GM21381 (cell line): Measurements from ENCODE around the gene SAFB.
A peak's percentile ranks its signal among the peaks of the same experiment; 100 is the strongest.
"Not testable (repeated sequence)": the region's sequence is repeated elsewhere in the genome, so short reads cannot be mapped to it uniquely, and the experiment has no call there.

Source experiments
- ATAC-seq: cut with Tn5 transposase; IDR thresholded peaks from one replicate; pipeline ENCODE4 v1.9.1; 2021; ENCODE audit warnings: mild to moderate bottlenecking, moderate library complexity; ENCODE audit not compliant: unreplicated experiment

The SAFB gene

DNA sequence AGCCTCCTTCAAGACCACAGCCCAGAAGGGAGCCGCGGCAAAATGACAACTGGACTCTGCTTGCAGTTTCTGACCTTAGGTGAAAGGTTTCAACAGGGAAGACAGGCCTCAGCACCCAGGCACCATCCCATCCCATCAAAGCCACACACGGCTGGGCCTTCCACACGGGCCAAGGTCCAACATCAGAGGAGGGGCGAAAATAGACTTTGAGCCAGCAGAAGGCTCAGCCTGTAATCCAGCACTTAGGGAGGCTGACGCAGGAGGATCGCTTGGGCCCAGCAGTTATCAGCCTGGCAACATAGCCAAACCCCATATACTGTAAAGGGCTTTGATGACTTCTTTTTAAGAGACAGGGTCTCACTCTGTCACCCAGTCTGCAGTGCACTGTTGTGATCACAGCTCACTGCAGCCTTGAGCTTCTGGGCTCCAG lies 28.3 kb upstream of the SAFB start:
- ATAC-seq = no peak

DNA sequence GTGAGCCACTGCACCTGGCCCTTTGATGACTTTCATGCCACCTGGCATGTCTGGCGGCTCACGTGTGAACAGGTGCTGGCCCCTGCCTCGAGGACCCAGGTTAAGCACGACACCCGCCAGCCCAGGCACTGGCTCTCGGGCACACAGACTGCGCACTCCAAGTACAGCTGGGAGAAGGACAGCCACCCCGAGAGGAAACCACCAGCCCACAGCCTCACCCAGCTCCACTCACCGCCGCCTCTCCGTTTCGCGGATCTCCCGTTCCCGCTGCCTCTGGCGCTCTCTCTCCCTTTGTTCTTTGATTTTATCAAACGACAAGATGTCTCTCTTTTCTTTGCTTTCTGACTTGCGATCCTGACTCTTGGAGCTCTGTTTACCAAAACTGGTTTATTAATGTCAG lies 27.8 kb upstream of the SAFB start:
- ATAC-seq = no peak

- no peak for ATAC-seq
These were observed 27.1 kb upstream of the SAFB start for GRCh38 chr19:5595745-5596144.

DNA sequence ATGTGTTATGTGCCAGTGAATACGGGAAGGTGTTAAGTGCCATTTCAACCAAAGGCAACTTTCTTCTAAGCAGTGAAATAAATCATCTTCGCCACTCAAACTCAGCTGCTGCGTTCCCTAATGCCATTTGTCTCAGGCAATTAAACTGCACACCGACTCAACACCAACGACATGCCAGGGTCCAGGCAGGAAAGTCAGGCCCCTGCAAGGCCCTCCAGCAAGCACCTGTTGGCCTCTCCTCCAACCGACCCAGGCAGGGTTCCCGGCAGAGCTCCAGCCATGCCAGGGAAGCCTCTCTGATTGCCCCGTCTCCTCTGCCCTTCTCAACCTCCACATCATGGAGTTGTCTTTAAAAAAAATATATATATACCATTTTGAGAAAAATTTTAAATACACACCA lies 22.1 kb upstream of the SAFB start:
- no peak for ATAC-seq

DNA sequence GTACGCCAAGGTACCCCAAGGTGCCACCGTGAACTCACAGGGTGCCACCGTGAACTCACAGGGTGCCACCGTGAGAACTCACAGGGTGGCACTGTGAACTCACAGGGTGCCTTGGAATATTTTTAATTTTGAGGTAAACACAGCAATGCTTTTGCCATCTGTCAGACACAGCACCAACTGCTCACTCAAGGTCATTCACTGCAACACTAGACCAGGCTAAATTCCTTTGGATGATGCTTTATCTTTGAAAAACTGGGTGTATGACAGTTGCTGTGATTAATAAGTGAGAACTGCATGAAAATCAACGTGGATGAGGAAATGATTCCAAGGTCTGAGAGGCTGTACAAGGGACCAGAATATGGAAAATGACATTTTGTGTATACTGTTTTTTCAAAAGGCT lies 19.3 kb upstream of the SAFB start:
- ATAC-seq = no peak

- no peak for ATAC-seq
These were observed 17.5 kb upstream of the SAFB start for GRCh38 chr19:5605362-5605761.

GRCh38 chr19:5607318-5608275 lies 15.3 kb upstream of the SAFB start:
- ATAC-seq = no peak

DNA sequence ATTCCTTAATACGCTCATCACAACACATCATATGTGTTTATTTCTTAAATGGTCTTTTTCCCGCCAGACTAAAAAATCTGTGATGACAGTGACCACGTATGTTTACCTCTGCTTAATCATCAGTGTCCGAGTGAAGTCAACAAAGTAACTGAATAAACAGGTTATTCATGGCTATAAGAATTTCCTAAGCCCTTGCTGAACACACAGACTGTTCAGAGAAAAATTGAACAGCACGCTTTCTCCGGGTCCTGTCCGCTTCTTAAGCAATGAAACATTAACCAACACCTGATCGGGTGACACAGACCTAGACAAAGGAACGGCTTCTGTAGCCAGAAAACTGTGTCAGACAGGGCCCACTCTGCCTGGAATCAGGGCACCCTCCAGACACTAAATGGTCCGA lies 14.6 kb upstream of the SAFB start:
- ATAC-seq = no peak

- not testable (repeated sequence) for ATAC-seq
These were observed 14.1 kb upstream of the SAFB start for GRCh38 chr19:5608766-5609165.

DNA sequence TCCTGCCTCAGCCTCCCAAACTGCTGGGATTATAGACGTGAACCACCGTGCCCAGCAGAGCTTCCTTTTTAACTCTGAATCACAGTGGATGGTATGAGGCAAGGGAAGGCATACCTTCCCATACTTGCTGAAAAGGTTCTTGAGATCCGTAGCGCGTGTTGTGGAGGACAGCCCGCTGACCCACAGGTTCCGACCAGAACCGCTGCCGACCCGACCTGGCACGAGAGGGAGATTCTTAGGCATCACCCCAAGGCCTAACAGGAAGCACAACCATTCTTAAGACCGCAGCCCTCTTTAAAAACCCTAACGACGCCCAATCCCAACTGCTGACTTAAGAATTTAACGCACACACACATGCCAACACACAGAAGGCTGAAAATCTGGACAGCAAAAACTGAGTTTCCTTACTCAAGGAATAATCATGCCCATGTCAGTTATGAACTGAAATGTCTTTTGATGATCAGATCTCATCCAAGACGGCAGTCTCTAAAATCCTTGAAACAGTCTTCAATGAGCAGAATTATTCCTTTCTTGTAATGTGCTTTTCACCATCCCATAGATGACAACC lies 12.9 kb upstream of the SAFB start:
- no peak for ATAC-seq

DNA sequence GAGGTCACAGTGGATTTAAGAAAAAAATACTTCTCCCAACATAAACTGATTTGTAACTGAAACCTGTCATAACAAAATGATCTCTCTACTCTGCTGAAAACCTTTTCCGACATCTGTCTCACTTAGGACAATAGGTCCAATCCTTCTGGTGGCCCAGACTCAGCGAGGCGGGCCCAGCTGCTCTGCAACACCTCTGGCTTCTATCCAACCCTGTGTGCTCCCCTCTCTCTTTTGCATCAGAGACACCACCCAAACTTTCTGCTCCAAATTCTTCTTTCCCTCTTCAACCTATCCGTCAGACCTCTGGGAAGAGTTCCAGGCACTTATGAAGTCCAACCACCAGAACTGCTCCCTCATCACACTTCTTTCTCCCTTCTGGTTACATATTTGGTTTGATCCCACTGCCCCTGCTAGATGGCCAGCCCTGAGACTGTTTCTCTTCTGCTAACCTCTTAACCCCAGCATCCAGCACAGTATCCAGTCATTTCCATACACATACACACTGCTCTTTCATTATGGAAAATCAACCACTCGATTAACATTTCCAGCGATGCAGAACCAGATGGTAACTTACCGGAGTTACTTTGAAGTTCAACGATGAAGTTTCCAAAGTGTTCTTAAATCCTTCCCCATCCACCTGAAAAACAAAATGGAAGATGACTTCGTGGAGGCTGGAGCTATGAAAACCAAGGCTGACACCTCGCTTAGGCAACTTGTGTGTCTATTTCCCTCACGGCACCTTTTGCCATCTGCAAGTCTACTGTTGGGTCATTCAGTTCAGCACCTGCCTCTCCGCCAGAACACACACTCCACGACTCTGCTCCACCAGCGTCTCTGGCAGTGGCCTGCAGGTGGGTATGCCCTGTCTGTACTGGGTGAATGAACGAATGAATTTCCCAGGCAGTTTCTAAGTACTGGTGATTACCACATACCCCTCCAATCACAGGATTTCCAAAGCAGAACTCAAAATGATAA lies 9.7 kb upstream of the SAFB start:
- ATAC-seq = no peak

GRCh38 chr19:5615756-5616327 lies 7.0 kb upstream of the SAFB start:
- no peak for ATAC-seq

DNA sequence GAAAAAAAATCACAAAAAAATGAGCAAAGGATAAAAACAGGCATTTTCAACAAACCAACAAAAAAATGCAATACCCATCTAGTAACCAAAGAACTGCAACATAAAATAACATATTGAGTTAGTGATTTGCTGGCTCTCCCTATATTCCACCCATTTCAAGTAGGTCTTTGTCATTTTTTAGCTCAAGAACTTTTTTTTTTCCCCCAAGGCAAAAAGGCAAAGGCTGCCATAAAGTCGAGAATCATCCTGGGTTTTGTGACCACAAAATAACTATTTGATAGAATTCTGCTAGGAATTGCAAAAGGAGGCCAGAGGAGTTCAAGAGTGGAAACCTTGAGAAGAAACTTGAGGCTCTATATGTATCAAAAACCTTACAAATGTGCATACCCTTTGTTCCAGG lies 5.8 kb upstream of the SAFB start:
- no peak for ATAC-seq

DNA sequence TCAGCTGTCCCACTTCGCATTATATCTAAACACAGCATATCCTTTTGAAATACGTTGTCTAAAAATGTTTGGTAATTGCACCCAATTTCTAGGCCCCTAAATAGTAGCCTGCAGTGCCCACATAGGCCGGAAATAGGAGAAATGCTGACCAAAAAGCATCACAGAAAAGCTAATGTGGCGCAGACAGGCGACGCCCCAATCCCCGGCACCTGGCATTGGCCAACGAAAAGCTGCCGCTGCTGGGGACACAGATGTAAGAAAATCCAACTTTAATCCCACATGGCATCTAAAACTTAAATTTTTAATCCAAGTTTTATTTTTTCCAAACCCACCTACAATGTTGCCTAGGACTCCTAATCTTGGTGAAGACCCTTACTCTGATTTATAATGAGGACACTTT lies 4.3 kb upstream of the SAFB start:
- ATAC-seq = no peak

GRCh38 chr19:5619946-5620345 lies 2.9 kb upstream of the SAFB start:
- no peak for ATAC-seq

DNA sequence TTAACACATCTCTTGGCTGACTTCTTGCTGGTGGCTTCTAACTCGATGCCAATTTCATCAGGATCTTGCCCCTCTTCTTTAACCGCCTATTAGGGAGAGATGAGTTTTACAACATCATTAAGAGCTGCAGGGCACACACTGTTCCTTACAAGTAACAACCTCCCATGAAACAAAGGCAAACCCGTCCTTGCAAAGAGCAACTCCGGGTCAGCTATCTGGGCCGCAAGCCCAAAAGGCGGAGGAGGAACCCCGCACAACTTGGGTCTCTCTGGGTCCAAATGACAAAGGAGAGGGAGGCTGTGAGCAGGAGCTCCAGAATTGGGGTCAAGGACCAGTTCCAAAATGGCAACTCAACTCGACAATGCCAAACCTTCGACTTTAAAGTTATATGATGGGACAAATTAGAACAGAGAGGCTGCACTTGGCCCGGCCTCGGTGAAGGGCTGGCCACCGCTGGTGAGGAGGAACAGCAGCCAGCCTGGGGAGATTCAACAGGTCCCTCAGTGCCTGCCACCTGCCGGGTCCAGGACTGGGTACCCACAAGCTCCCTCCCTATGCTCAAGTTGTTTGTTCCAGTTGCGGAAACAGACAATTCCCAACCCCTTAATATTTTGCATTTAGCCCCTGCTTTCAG lies 1.5 kb upstream of the SAFB start:
- ATAC-seq = no peak

DNA sequence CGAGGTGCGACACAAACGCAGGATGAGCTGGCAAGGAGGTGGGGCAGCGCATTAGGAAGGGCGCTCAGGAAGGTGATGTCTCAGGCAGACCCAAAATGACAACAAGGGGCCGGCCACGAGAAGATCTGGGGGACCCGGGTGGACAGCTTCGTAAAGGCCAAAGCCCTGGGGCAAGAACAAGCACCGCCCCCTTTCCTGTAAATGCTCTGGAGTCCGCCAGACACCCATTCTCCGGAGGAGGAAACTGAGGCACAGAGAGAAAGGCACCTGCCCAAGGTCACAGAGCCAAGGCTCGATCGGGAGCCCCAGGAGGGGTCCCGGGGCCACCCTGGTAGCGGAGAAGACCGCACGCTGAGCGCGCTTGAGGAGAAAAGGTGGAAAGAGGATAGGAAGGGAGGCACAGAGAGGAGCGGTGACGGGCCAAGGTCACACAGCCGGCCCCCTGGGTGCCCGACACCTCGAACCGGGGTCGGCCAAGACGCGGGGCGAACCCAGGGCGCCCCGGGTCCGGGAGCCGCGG lies 878 bp upstream of the SAFB start:
- no peak for ATAC-seq

DNA sequence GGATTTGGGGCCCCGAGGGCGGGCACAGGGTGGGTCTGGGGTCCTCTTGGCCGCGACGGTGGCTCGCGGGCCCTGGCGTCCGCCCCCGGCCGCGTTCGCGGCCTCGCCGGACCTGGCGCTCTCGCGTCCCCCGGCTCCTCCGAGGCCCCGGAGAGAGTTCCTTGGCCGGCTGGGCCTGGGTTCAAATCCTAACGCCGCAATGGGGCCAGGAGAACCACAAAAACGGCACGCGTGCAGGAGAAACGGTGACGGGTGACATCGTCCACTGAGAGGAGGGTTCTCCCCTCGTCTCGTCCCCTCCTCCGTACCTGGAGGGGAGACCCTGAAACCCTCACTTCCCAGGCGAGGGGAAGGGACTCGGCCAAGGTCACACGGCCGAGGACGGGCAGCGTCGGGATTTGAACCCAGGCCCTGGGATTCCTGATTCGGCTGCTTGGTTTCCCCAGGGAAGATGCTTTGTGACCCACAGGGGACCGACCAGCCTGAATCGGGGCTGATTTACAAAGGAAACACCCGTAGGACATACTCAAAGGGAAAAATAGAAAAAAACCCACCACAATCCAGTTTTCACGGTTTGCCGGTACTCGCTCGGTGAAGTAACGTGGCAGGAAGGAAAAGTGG lies 624 bp downstream of the SAFB start:
- peak; percentile 10 for ATAC-seq

DNA sequence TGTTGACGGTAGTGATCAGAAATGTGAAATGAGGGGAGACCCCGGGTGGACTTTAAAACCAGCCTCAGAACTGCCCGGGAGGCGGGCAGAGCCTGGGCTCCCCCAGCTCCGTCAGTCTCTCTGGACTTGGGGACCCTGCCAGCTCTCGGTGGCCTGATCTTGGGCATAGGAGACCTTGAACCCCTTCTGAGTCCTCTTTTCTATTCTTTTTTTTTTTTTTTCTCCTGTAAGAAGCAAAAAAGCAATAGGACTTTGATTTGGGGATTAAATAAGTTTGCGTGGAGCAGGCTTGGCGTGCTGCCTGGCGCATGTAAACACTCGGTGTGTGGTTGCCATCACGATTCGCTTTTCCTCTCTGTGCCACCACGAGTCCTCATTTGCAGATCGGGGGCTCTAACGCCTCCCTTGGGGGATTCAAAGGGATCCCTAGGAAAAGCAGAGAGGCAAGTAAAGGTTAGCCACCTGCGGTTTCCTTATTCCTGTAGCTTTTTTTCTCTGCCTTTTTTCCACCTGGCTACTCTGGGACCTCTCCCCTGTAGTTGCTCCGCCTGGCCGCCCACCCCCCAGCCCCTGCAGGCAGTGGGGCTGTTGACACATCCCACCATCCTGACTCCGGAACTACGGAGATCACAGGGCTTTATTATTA lies 1.3 kb downstream of the SAFB start:
- ATAC-seq = no peak
